Muscle of leg (tissue), 11 donors: ENCODE measurements around the gene EMP1. TPM values are rescaled to one million over a fixed set of nuclear protein-coding genes. Genes with fewer than 3 reads are reported as not detected.

Source experiments
- DNase-seq: peaks from one replicate; pipeline ENCODE4 v3.0.0; 2013
- H3K27ac ChIP-seq: one replicate; pipeline ENCODE4 v1.5.1; 2013; ENCODE audit warnings: mild to moderate bottlenecking, low read length, control low read depth
- H3K27me3 ChIP-seq: one replicate; pipeline ENCODE4 v1.6.1; 2013; ENCODE audit warnings: low read length; ENCODE audit not compliant: control insufficient read depth, insufficient read depth
- H3K36me3 ChIP-seq: one replicate; pipeline ENCODE4 v1.6.1; 2013; ENCODE audit warnings: low read length; ENCODE audit not compliant: control insufficient read depth, insufficient read depth
- H3K4me1 ChIP-seq: one replicate; pipeline ENCODE4 v1.6.1; 2013; ENCODE audit warnings: low read length; ENCODE audit not compliant: control insufficient read depth, insufficient read depth
- H3K4me3 ChIP-seq: one replicate; pipeline ENCODE4 v1.5.1; 2013; ENCODE audit warnings: low read length, control low read depth
- H3K9me3 ChIP-seq: replicated peaks from 2 replicates; pipeline ENCODE4 v1.6.1; 2013; ENCODE audit warnings: low read depth, low read length; ENCODE audit not compliant: control insufficient read depth
- WGBS: methylation state at CpG from one replicate; pipeline ENCODE4 v1.1.5; 2013; ENCODE audit warnings: missing lambda C conversion rate; ENCODE audit not compliant: insufficient coverage; 5-methylcytosine and 5-hydroxymethylcytosine counted together
- polyA plus RNA-seq, 8 donors: library from polyadenylated mRNA; unstranded; fragments of 120-200 nt; gene quantifications; one replicate each; pipeline versions ENCODE4 v1.2.1 to v1.2.3, GENCODE V29; 2013; ENCODE audit warnings: inconsistent platforms in 1 of 8, low replicate concordance in 1 of 8; ENCODE audit not compliant: insufficient read length in 8 of 8, insufficient read depth in 1 of 8
- total RNA-seq: library from RNA; stranded (reverse); fragments of 120-200 nt; gene quantifications from one replicate; pipeline ENCODE4 v1.2.4, GENCODE V29; 2013

Gene EMP1
- total and polyA plus RNA-seq, 9 donors = 70.0 to 221 (median 123) TPM

GRCh38 chr12:13181375-13182070 lies 15.0 kb upstream of the EMP1 start:
- H3K27me3 ChIP-seq = no peaks in the 10 kb centered on the region
- H3K27ac ChIP-seq = no peak overlapping the region
- 27% methylated on average over 2 of the region's 3 CpGs for WGBS
- no peak for DNase-seq
- H3K9me3 ChIP-seq = no peaks in the 10 kb centered on the region
- H3K36me3 ChIP-seq = no peaks in the 10 kb centered on the region
- H3K4me3 ChIP-seq = no peak overlapping the region
- H3K4me1 ChIP-seq = peaks cover 21% of the 10 kb centered on the region

GRCh38 chr12:13182881-13183280 lies 13.6 kb upstream of the EMP1 start:
- WGBS = no CpG with 5 or more reads among the region's 1 CpG
- Histone ChIP-seq H3K9me3 (no peaks in the 10 kb centered on the region), H3K4me3 (no peak overlapping the region), H3K27me3 (no peaks in the 10 kb centered on the region), H3K4me1 (peaks cover 21% of the 10 kb centered on the region), H3K36me3 (no peaks in the 10 kb centered on the region), H3K27ac (no peak overlapping the region)
- DNase-seq = no peak

- no peaks in the 10 kb centered on the region for H3K27me3 ChIP-seq
- no peak overlapping the region for H3K4me3 ChIP-seq
- H3K27ac ChIP-seq = no peak overlapping the region
- peaks cover 22% of the 10 kb centered on the region for H3K4me1 ChIP-seq
- no peaks in the 10 kb centered on the region for H3K36me3 ChIP-seq
- no peaks in the 10 kb centered on the region for H3K9me3 ChIP-seq
- DNase-seq = no peak
Observed at GRCh38 chr12:13183620-13184019, 12.9 kb upstream of the EMP1 start.

- no peaks in the 10 kb centered on the region for H3K27me3 ChIP-seq
- peaks cover 12% of the 10 kb centered on the region for H3K4me1 ChIP-seq
- no peaks in the 10 kb centered on the region for H3K36me3 ChIP-seq
- 93% methylated on average over 4 of the region's 4 CpGs for WGBS
- no peak overlapping the region for H3K27ac ChIP-seq
- H3K4me3 ChIP-seq = no peak overlapping the region
- H3K9me3 ChIP-seq = no peaks in the 10 kb centered on the region
- no peak for DNase-seq
Observed at GRCh38 chr12:13186302-13186701, 10.2 kb upstream of the EMP1 start.

- H3K36me3 ChIP-seq = no peaks in the 10 kb centered on the region
- no peaks in the 10 kb centered on the region for H3K27me3 ChIP-seq
- peaks cover 12% of the 10 kb centered on the region for H3K4me1 ChIP-seq
- 30% methylated on average over 2 of the region's 4 CpGs for WGBS
- no peak overlapping the region for H3K4me3 ChIP-seq
- DNase-seq = no peak
- H3K27ac ChIP-seq = no peak overlapping the region
- no peaks in the 10 kb centered on the region for H3K9me3 ChIP-seq
Observed at GRCh38 chr12:13187399-13187798, 9.1 kb upstream of the EMP1 start.

- Histone ChIP-seq H3K36me3 (no peaks in the 10 kb centered on the region), H3K4me3 (no peak overlapping the region), H3K9me3 (no peaks in the 10 kb centered on the region), H3K4me1 (peaks cover 21% of the 10 kb centered on the region), H3K27me3 (no peaks in the 10 kb centered on the region), H3K27ac (no peak overlapping the region)
- peak; percentile 79 for DNase-seq
Observed at GRCh38 chr12:13189264-13189663, 7.3 kb upstream of the EMP1 start.

GRCh38 chr12:13190275-13190674 lies 6.3 kb upstream of the EMP1 start:
- Histone ChIP-seq H3K27me3 (no peaks in the 10 kb centered on the region), H3K4me3 (no peak overlapping the region), H3K36me3 (no peaks in the 10 kb centered on the region), H3K9me3 (no peaks in the 10 kb centered on the region), H3K4me1 (peaks cover 27% of the 10 kb centered on the region), H3K27ac (no peak overlapping the region)
- WGBS = no CpG with 5 or more reads among the region's 3 CpGs
- no peak for DNase-seq

GRCh38 chr12:13192719-13193118 lies 3.8 kb upstream of the EMP1 start:
- WGBS = 100% methylated on average over 1 of the region's 8 CpGs
- no peak for DNase-seq
- H3K36me3 ChIP-seq = no peaks in the 10 kb centered on the region
- H3K4me1 ChIP-seq = peaks cover 35% of the 10 kb centered on the region
- no peaks in the 10 kb centered on the region for H3K27me3 ChIP-seq
- no peaks in the 10 kb centered on the region for H3K9me3 ChIP-seq
- H3K4me3 ChIP-seq = no peak overlapping the region
- no peak overlapping the region for H3K27ac ChIP-seq

GRCh38 chr12:13193505-13194231 lies 2.9 kb upstream of the EMP1 start:
- Histone ChIP-seq H3K4me1 (peaks cover 30% of the 10 kb centered on the region), H3K27me3 (no peaks in the 10 kb centered on the region), H3K9me3 (no peaks in the 10 kb centered on the region), H3K4me3 (no peak overlapping the region), H3K27ac (peak overlapping the region; percentile 71), H3K36me3 (no peaks in the 10 kb centered on the region)
- WGBS = 15% methylated on average over 4 of the region's 11 CpGs
- peak; percentile 78 for DNase-seq

- no peaks in the 10 kb centered on the region for H3K36me3 ChIP-seq
- H3K4me3 ChIP-seq = no peak overlapping the region
- no peaks in the 10 kb centered on the region for H3K9me3 ChIP-seq
- peak overlapping the region; percentile 71 for H3K27ac ChIP-seq
- peak; percentile 59 for DNase-seq
- no peaks in the 10 kb centered on the region for H3K27me3 ChIP-seq
- peaks cover 35% of the 10 kb centered on the region for H3K4me1 ChIP-seq
- no CpG with 5 or more reads among the region's 6 CpGs for WGBS
Observed at GRCh38 chr12:13194401-13195110, 2.0 kb upstream of the EMP1 start.
